Spleen (tissue), 7 donors: ENCODE data around the gene NONO.

Source experiments
- POLR2AphosphoS5 ChIP-seq, 3 donors: sonication (generic); formaldehyde crosslinking; IDR thresholded peaks; one replicate each; pipeline ENCODE4 v1.5.1; 2017; ENCODE audit warnings: antibody characterized with exemption in 3 of 3
- TF ChIP-seq, protein P1 (sequence below), 11 experiments: fragments of 200-600 bp in 7 of 11; fragments of 450-650 bp in 4 of 11; sonication (generic) in 4 of 11; IDR thresholded peaks in 8 of 11; conservative IDR thresholded peaks in 3 of 11; 1 replicate in 7 of 11; 2 replicates in 4 of 11; pipeline versions ENCODE4 v1.4.0 to v1.8.0; 2016 to 2021; ENCODE audit warnings: antibody characterized with exemption in 11 of 11, inconsistent platforms in 4 of 11, mild to moderate bottlenecking in 1 of 11
- donor health status: DM: no; HTN: no; CAD: no; lungs with moderate emphysema.
- donor health status: DM: no; HTN: no; CAD: no.
- donor health status: DM: no; HTN: no; CAD: no.

DNA sequence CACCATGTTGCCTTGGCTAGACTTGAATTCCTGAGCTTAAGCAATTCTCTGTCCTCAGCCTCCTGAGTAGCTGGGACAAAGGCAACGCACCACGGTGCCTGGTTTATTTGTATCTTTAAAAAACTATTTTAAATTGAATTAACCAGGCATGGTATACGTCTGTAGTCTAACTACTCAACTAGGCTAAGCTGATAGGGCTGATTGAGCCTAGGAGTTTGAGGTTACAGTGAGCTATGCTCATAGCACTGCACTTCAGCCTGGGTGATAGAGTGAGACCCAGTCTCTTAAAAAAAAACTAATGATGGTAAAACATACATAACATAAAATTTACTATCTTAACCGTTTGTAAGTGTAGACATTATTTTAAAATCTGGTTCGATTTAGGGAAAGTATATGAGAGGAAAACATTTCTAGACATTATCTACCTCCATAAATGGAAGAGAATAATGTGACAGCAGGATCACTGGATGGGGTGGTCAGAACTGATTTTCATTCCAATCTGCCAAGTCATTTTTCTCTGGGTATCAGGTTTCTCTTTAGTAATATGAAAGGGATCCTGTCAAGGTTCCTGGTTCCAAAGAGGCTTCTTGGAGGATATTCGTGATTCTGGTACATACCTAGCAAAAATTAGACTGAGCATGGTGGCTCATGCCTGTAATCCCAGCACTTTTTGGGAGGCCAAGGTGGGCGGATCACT is 9.4 kb downstream of the NONO start:
- TF ChIP-seq, protein P1, sequence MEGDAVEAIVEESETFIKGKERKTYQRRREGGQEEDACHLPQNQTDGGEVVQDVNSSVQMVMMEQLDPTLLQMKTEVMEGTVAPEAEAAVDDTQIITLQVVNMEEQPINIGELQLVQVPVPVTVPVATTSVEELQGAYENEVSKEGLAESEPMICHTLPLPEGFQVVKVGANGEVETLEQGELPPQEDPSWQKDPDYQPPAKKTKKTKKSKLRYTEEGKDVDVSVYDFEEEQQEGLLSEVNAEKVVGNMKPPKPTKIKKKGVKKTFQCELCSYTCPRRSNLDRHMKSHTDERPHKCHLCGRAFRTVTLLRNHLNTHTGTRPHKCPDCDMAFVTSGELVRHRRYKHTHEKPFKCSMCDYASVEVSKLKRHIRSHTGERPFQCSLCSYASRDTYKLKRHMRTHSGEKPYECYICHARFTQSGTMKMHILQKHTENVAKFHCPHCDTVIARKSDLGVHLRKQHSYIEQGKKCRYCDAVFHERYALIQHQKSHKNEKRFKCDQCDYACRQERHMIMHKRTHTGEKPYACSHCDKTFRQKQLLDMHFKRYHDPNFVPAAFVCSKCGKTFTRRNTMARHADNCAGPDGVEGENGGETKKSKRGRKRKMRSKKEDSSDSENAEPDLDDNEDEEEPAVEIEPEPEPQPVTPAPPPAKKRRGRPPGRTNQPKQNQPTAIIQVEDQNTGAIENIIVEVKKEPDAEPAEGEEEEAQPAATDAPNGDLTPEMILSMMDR (IDR thresholded peaks at IDR 0.05 in 8 of 11, conservative IDR thresholded peaks at IDR 0.05 in 3 of 11) = no peak
- TF ChIP-seq POLR2AphosphoS5 (IDR thresholded peaks at IDR 0.05) = no peak
